Measurements from ENCODE around the gene YAF2. TPM values are rescaled to one million over a fixed set of nuclear protein-coding genes. Genes with fewer than 3 reads are reported as not detected.
A peak's percentile ranks its signal among the peaks of the same experiment; 100 is the strongest.

The YAF2 gene
- total RNA-seq, 6 experiments from 2014 or later, result 12.8 to 22.3 (median 16.9) TPM

- H3K4me3 ChIP-seq, result no peak overlapping the region
- no peaks in the 10 kb centered on the region for H3K36me3 ChIP-seq
- ATAC-seq (no peak), DNase-seq (no peak)
- H3K27ac ChIP-seq, result no peak overlapping the region
- H3K9me3 ChIP-seq, result no peaks in the 10 kb centered on the region
- peaks cover 0 to 13% (median 0%) of the 10 kb centered on the region in 4 donors for H3K4me1 ChIP-seq
- H3K27me3 ChIP-seq, result no peaks in the 10 kb centered on the region
- WGBS (ENCODE audit: insufficient coverage, low coverage, low lambda C conversion rate, missing lambda C conversion rate), result 75% methylated on average over 1 of the region's 1 CpG
- intact Hi-C loops (cut with DNase I), result no loop called here
- no peak for TF ChIP-seq CTCF (IDR thresholded peaks at IDR 0.05)
- no peak for TF ChIP-seq POLR2A (IDR thresholded peaks at IDR 0.05)
Measured at GRCh38 chr12:42284157-42284556, 46.1 kb upstream of the YAF2 start.

- no peak overlapping the region for H3K27ac ChIP-seq
- H3K4me1 ChIP-seq, result peaks cover 0 to 13% (median 0%) of the 10 kb centered on the region in 4 donors
- DNase-seq, result no peak
- H3K9me3 ChIP-seq, result no peaks in the 10 kb centered on the region
- no peak for TF ChIP-seq CTCF (IDR thresholded peaks at IDR 0.05)
- no peak for TF ChIP-seq POLR2A (IDR thresholded peaks at IDR 0.05)
- H3K4me3 ChIP-seq, result no peak overlapping the region
- no peak for ATAC-seq
- H3K27me3 ChIP-seq, result no peaks in the 10 kb centered on the region
- no peaks in the 10 kb centered on the region for H3K36me3 ChIP-seq
- intact Hi-C loops (cut with DNase I), result no loop called here
Measured at GRCh38 chr12:42283739-42284138, 45.7 kb upstream of the YAF2 start.

- TF ChIP-seq CTCF (IDR thresholded peaks at IDR 0.05), result no peak
- TF ChIP-seq POLR2A (IDR thresholded peaks at IDR 0.05), result no peak
- Histone ChIP-seq H3K36me3 (no peaks in the 10 kb centered on the region), H3K27ac (peak overlapping the region in 2 of 3 donors; percentile 28 to 32), H3K27me3 (no peaks in the 10 kb centered on the region), H3K4me1 (peaks cover 0 to 13% (median 0%) of the 10 kb centered on the region in 4 donors), H3K9me3 (no peaks in the 10 kb centered on the region), H3K4me3 (no peak overlapping the region)
- 36% methylated on average over 2 of the region's 2 CpGs for WGBS (ENCODE audit: insufficient coverage, low coverage, low lambda C conversion rate, missing lambda C conversion rate)
- peak; percentile 92 to 95 (median 93) for ATAC-seq
- intact Hi-C loops (cut with DNase I), result no loop called here
- DNase-seq, result no peak
Measured at GRCh38 chr12:42282294-42282693, 44.2 kb upstream of the YAF2 start.

GRCh38 chr12:42281844-42282243 is 43.8 kb upstream of the YAF2 start:
- WGBS (ENCODE audit: insufficient coverage, low coverage, low lambda C conversion rate, missing lambda C conversion rate), result 0% methylated on average over 1 of the region's 3 CpGs

More at GRCh38 chr12:42281844-42282243, 43.8 kb upstream of the YAF2 start:
- Histone ChIP-seq H3K9me3 (no peaks in the 10 kb centered on the region), H3K27ac (peak overlapping the region in 2 of 3 donors; percentile 28 to 32), H3K4me1 (peaks cover 0 to 13% (median 0%) of the 10 kb centered on the region in 4 donors), H3K36me3 (no peaks in the 10 kb centered on the region), H3K4me3 (no peak overlapping the region), H3K27me3 (no peaks in the 10 kb centered on the region)
- DNase-seq, result no peak
- intact Hi-C loops (cut with DNase I), result no loop called here
- TF ChIP-seq POLR2A (IDR thresholded peaks at IDR 0.05) (no peak), CTCF (IDR thresholded peaks at IDR 0.05) (no peak)
- ATAC-seq, result peak in 1 of 4 donors; percentile 9

Measured in right lobe of liver (tissue), 6 donors.